K562 (cell line): Measurements from ENCODE around the gene RPP38. TPM values are rescaled to one million over a fixed set of nuclear protein-coding genes. Genes with fewer than 3 reads are reported as not detected.

ENCODE experiments used
- C11orf30 ChIP-seq: fragments of 450-650 bp; IDR thresholded peaks from 2 replicates; pipeline ENCODE4 v1.6.1; 2016; ENCODE audit warnings: low read depth, mild to moderate bottlenecking
- CREM ChIP-seq: IDR thresholded peaks from 2 replicates; pipeline ENCODE4 v1.6.1; 2014; ENCODE audit warnings: antibody characterized with exemption, low read depth
- EP400 ChIP-seq: fragments of 450-650 bp; IDR thresholded peaks from 2 replicates; pipeline ENCODE4 v1.6.1; 2017; ENCODE audit warnings: antibody characterized with exemption, mild to moderate bottlenecking, moderate library complexity
- FOXP1 ChIP-seq: sonication (generic); formaldehyde crosslinking; IDR thresholded peaks from 2 replicates; pipeline ENCODE4 v1.8.0; 2022; ENCODE audit warnings: mild to moderate bottlenecking, missing genetic modification reagents
- HDAC2 ChIP-seq: fragments of 450-650 bp; IDR thresholded peaks from 2 replicates; pipeline ENCODE4 v1.6.1; 2016; ENCODE audit warnings: mild to moderate bottlenecking
- HDGF ChIP-seq: fragments of 450-650 bp; IDR thresholded peaks from 2 replicates; pipeline ENCODE4 v1.6.1; 2016
- NFE2 ChIP-seq: IDR thresholded peaks from 2 replicates; pipeline ENCODE4 v1.6.1; 2014; ENCODE audit warnings: antibody characterized with exemption, low read depth
- TRIM28 ChIP-seq: fragments of 450-650 bp; IDR thresholded peaks from 2 replicates; pipeline ENCODE4 v1.6.1; 2017
- ZEB2 ChIP-seq: fragments of 450-650 bp; IDR thresholded peaks from 2 replicates; pipeline ENCODE4 v1.6.1; 2016
- ZNF766 ChIP-seq: fragments of 200-800 bp; sonication (Bioruptor generic); conservative IDR thresholded peaks from 2 replicates; pipeline ENCODE4 v1.6.1; 2016; ENCODE audit warnings: missing genetic modification characterization, missing compliant biosample characterization
- polyA plus RNA-seq, 8 experiments: library from polyadenylated mRNA; depleted of rRNA in 4 of 8; stranded (reverse) in 5 of 8; unstranded in 3 of 8; fragments of >200 nt; fragmentation: Nextera tagmentation in 2 of 8; fragmentation: Illumina TruSeq in 1 of 8; extraction: Ambion mirVana in 2 of 8; extraction: Trizol in 1 of 8; gene quantifications; 2 replicates each; pipeline versions ENCODE4 v1.2.1 to v1.2.3, GENCODE V29; 2011 to 2014; ENCODE audit warnings: inconsistent platforms in 1 of 8, missing spikeins in 1 of 8
- total RNA-seq, 7 experiments: library from RNA; depleted of rRNA in 6 of 7; stranded (reverse); fragments of >200 nt in 6 of 7; fragmentation: Illumina TruSeq in 2 of 7; extraction: Trizol in 2 of 7; gene quantifications; 2 replicates each; pipeline versions ENCODE4 v1.2.1 to v1.2.3, GENCODE V29; 2011 to 2021; ENCODE audit warnings: low replicate concordance in 1 of 7
- TF ChIP-seq, protein P1 (sequence below): sonication (generic); formaldehyde crosslinking; IDR thresholded peaks from 2 replicates; pipeline ENCODE4 v1.5.0; 2020; ENCODE audit warnings: missing genetic modification reagents
- TF ChIP-seq, protein P2 (sequence below): fragments of 250-450 bp; sonication (Bioruptor Pico); IDR thresholded peaks from 2 replicates; pipeline ENCODE4 v1.8.0; 2022; ENCODE audit warnings: inconsistent platforms, mild to moderate bottlenecking, moderate library complexity, borderline replicate concordance
- TF ChIP-seq, protein P3 (sequence below), 2 experiments: fragments of 450-650 bp in 1 of 2; IDR thresholded peaks; 2 replicates each; pipeline ENCODE4 v1.6.1; 2011 to 2017; ENCODE audit warnings: low read depth in 2 of 2, antibody characterized with exemption in 1 of 2, borderline replicate concordance in 1 of 2, low read length in 1 of 2, mild to moderate bottlenecking in 1 of 2, mixed read lengths in 1 of 2; ENCODE audit not compliant: control insufficient read depth in 1 of 2
- TF ChIP-seq, protein P4 (sequence below): fragments of 250-450 bp; sonication (Bioruptor Pico); IDR thresholded peaks from 2 replicates; pipeline ENCODE4 v1.5.0; 2021

RPP38 gene
- total and polyA plus RNA-seq, 9 of the 15 experiments (the other 6 are each of a cell fraction or from before 2014, with no cell fraction given), result 26.3 to 58.6 (median 33.8) TPM

GRCh38 chr10:15137636-15138035 is 40.5 kb downstream of the RPP38 start (continued):
- TF ChIP-seq, protein P1, sequence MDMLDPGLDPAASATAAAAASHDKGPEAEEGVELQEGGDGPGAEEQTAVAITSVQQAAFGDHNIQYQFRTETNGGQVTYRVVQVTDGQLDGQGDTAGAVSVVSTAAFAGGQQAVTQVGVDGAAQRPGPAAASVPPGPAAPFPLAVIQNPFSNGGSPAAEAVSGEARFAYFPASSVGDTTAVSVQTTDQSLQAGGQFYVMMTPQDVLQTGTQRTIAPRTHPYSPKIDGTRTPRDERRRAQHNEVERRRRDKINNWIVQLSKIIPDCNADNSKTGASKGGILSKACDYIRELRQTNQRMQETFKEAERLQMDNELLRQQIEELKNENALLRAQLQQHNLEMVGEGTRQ, result no peak
- TF ChIP-seq CREM (no peak), TRIM28 (no peak), HDGF (no peak), EP400 (no peak), HDAC2 (no peak), C11orf30 (peak; percentile 74; the same call in 1 of the 2 replicates), ZNF766 (CRISPR knock-in tag) (0 out of 2 replicates have a peak, but pooled peaks have one; percentile 21), ZEB2 (no peak), FOXP1 (CRISPR knock-in tag) (no peak), NFE2 (peak; percentile 84)
- TF ChIP-seq, protein P2, sequence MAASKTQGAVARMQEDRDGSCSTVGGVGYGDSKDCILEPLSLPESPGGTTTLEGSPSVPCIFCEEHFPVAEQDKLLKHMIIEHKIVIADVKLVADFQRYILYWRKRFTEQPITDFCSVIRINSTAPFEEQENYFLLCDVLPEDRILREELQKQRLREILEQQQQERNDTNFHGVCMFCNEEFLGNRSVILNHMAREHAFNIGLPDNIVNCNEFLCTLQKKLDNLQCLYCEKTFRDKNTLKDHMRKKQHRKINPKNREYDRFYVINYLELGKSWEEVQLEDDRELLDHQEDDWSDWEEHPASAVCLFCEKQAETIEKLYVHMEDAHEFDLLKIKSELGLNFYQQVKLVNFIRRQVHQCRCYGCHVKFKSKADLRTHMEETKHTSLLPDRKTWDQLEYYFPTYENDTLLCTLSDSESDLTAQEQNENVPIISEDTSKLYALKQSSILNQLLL (CRISPR knock-in tag), result no peak
- TF ChIP-seq, protein P3, sequence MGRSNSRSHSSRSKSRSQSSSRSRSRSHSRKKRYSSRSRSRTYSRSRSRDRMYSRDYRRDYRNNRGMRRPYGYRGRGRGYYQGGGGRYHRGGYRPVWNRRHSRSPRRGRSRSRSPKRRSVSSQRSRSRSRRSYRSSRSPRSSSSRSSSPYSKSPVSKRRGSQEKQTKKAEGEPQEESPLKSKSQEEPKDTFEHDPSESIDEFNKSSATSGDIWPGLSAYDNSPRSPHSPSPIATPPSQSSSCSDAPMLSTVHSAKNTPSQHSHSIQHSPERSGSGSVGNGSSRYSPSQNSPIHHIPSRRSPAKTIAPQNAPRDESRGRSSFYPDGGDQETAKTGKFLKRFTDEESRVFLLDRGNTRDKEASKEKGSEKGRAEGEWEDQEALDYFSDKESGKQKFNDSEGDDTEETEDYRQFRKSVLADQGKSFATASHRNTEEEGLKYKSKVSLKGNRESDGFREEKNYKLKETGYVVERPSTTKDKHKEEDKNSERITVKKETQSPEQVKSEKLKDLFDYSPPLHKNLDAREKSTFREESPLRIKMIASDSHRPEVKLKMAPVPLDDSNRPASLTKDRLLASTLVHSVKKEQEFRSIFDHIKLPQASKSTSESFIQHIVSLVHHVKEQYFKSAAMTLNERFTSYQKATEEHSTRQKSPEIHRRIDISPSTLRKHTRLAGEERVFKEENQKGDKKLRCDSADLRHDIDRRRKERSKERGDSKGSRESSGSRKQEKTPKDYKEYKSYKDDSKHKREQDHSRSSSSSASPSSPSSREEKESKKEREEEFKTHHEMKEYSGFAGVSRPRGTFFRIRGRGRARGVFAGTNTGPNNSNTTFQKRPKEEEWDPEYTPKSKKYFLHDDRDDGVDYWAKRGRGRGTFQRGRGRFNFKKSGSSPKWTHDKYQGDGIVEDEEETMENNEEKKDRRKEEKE (IDR thresholded peaks at IDR 0.05; ENCODE audit: borderline replicate concordance in 1 of 2, control insufficient read depth in 1 of 2, low read depth in 2 of 2, low read length in 1 of 2), result no peak
- TF ChIP-seq, protein P4, sequence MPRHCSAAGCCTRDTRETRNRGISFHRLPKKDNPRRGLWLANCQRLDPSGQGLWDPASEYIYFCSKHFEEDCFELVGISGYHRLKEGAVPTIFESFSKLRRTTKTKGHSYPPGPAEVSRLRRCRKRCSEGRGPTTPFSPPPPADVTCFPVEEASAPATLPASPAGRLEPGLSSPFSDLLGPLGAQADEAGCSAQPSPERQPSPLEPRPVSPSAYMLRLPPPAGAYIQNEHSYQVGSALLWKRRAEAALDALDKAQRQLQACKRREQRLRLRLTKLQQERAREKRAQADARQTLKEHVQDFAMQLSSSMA, result no peak
